ENCODE data around the gene TP53AIP1.
A peak's percentile ranks its signal among the peaks of the same experiment; 100 is the strongest.

The TP53AIP1 gene

GRCh38 chr11:128908391-128909246 is 34.1 kb downstream of the TP53AIP1 start:
- peak; percentile 30 for DNase-seq (ENCODE audit: insufficient read length, low spot score)

GRCh38 chr11:128907585-128907984 is 35.1 kb downstream of the TP53AIP1 start:
- FAIRE-seq (no peak), DNase-seq (ENCODE audit: insufficient read length, low spot score) (no peak)

More at GRCh38 chr11:128908391-128909246, 34.1 kb downstream of the TP53AIP1 start:
- FAIRE-seq = peak; percentile 4

GRCh38 chr11:128906185-128907050 is 36.3 kb downstream of the TP53AIP1 start:
- no peak for FAIRE-seq
- no peak for DNase-seq (ENCODE audit: insufficient read length, low spot score)

GRCh38 chr11:128905345-128906184 is 37.1 kb downstream of the TP53AIP1 start:
- DNase-seq (ENCODE audit: insufficient read length, low spot score) = peak; percentile 35
- FAIRE-seq = no peak

DNA sequence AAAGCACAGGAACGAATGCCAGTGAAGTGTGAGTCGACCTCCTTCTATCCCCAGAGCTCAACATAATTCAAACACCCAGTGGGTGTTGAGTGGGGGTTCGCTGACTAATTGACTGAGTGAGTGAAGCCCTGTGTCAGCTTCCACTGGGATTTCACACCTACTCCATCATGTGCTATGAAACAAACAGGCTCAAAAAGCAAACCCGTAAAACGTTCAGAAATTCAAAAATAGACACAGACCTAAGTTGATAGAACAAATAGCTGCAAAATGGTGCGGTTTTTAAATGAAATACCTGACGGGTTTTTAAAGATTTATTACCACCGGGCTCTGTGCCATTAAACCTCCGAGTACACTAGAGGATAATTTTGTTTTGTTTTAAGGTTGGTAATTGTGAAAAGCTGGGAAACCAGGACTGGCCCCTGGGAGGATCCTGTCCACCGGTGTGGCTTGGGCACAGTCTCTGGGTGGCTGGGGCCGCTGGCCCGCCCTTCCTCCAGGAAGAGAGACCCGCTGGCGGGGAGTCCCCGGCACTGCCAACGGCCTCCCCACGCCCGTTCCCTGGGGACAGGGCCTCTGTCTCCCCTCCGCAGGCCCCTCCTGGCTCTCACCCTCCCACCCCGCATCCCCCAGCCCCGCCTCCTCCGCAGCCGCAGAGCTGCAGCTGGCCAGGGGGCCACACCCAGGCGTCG is 37.9 kb downstream of the TP53AIP1 start:
- no peak for FAIRE-seq
- peak; percentile 9 for DNase-seq (ENCODE audit: insufficient read length, low spot score)

DNA sequence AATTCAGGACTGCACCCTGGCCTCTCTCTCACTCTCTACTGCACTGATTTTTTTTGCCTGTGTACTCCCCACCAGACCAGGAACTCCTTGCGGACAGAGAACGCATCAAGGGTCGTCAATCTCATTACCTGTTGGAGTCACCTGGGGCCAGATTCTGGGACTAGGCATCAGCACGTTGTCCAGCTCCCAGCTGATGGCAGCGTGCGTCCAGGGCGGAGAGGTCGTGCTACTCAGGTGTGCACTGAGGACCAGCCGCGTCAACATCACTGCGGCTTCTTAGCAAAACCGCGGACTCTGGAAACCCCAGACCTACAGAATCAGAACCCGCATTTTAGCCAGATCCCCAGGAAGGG is 38.4 kb downstream of the TP53AIP1 start:
- no peak for DNase-seq (ENCODE audit: insufficient read length, low spot score)

GRCh38 chr11:128903248-128904061 is 39.2 kb downstream of the TP53AIP1 start:
- DNase-seq (ENCODE audit: insufficient read length, low spot score) (no peak), FAIRE-seq (no peak)

More for the DNA sequence above, 38.4 kb downstream of the TP53AIP1 start:
- FAIRE-seq = no peak

DNA sequence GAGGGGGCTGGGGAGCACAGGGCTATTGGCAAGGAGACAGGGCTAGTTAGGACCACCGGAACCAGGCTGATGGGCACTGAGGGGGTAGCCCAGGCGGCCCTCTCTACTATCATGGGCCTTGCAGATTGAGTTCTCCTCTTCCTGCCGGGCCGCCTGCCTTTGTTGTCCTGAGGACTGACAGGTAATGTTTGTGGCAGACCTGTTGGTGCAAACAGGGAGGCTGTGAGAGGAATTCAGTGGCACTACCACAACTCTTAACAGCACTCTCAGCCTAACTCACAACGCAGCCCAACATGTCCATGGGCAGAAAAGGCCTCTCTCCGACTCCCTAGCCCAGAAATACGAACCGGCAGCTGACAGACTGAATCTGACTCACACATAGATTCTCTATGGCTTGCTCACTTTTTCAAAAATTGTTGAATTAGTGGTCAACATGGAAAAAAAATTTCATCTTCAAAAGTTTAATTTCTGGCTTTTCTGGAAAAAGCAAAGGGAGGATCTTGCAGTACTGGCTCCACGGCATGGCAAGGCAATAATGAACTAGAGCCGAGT is 40.1 kb downstream of the TP53AIP1 start:
- no peak for DNase-seq (ENCODE audit: insufficient read length, low spot score)
- no peak for FAIRE-seq

- DNase-seq (ENCODE audit: insufficient read length, low spot score) = no peak
- FAIRE-seq = no peak
Measured at GRCh38 chr11:128901653-128902514, 40.8 kb downstream of the TP53AIP1 start.

GRCh38 chr11:128900468-128900867 is 42.2 kb downstream of the TP53AIP1 start:
- DNase-seq (ENCODE audit: insufficient read length, low spot score) (no peak), FAIRE-seq (no peak)

DNA sequence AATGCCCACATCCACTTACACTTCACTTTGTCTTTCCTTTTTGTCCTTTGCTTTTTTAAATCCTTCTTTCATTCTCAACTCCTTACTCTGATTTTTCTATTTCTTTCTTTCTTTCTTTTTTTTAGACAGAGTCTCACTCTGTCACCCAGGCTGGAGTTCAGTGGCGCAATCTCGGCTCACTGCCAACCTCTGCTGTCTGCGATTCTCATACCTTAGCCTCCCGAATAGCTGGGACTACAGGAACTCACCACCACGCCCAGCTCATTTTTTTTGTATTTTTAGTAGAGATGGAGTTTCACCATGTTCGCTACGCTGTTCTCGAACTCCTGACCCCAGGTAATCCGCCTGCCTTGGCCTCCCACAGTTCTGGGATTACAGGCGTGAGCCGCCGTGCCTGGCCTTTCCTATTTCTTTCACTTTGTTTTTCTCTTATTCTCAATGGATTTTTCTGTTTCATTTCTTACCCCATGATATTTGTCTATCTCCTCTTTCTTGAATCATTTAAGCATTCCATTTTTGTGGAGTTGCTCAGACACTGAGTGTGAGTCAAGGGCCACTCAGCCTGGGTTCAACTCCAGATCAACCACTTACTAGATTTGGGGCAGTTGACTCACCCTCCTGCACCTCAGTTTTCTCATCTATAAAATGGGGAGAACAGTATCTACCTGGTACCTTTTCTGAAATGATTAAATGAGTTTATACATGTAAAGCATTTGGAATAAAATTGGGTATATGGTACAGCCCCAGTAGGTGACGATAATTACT is 43.9 kb downstream of the TP53AIP1 start:
- DNase-seq (ENCODE audit: insufficient read length, low spot score) (no peak), FAIRE-seq (no peak)

DNA sequence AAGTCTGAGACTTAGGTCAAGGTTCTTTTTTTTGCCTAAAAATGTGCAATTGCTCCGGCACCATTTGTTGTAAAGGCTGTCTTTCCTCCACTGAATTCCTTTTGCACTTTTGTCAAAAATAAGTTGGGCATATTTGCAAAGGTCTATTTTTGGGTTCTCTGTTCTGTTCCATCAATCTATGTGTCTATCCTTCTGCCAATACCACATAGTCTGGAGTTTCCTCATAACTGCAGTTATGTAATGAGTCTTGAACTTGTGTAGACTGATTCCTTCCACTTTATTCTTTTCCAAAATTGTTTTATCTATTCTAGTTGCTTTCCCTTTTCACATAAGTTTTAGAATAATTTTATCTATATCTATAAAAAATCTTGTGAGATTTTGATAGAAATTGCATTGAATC is 44.8 kb downstream of the TP53AIP1 start:
- FAIRE-seq = no peak

GRCh38 chr11:128896356-128896755 is 46.3 kb downstream of the TP53AIP1 start:
- no peak for FAIRE-seq
- no peak for DNase-seq (ENCODE audit: insufficient read length, low spot score)

More for the DNA sequence above, 44.8 kb downstream of the TP53AIP1 start:
- no peak for DNase-seq (ENCODE audit: insufficient read length, low spot score)

GRCh38 chr11:128895526-128895925 is 47.1 kb downstream of the TP53AIP1 start:
- FAIRE-seq (no peak), DNase-seq (ENCODE audit: insufficient read length, low spot score) (no peak)

- no peak for DNase-seq (ENCODE audit: insufficient read length, low spot score)
- FAIRE-seq = no peak
Measured at GRCh38 chr11:128894685-128895084, 48.0 kb downstream of the TP53AIP1 start.

DNA sequence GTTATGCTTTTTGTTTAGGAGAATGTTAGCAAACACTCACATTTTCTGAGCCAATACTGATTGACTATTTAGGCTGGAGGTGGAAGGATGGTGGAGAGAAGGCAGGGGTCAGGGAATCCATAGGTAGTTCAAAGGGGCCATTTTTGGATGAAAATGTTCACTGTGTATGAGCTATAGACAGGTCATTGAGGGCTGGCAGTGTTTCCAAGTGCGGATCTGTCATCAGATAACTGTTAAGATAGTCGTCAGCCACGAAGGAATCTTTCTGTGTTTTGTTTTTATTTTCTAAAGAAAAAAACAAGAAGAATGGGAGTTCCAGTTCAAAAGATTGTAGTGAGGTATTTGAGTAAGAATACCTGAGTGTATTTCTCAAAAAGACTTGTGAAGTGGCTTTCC is 48.4 kb downstream of the TP53AIP1 start:
- no peak for FAIRE-seq
- no peak for DNase-seq (ENCODE audit: insufficient read length, low spot score)

- FAIRE-seq = no peak
- no peak for DNase-seq (ENCODE audit: insufficient read length, low spot score)
Measured at GRCh38 chr11:128893578-128894285, 48.9 kb downstream of the TP53AIP1 start.

All from HTR-8/SVneo (cell line).